GM18511 (cell line): Measurements from ENCODE around the gene LSMEM2.
"Not testable (repeated sequence)": the region's sequence is repeated elsewhere in the genome, so short reads cannot be mapped to it uniquely, and the experiment has no call there.

Experiments
- ATAC-seq: cut with Tn5 transposase; IDR thresholded peaks from one replicate; pipeline ENCODE4 v1.9.1; 2021; ENCODE audit warnings: mild to moderate bottlenecking, moderate library complexity; ENCODE audit not compliant: unreplicated experiment

The LSMEM2 gene

GRCh38 chr3:50297896-50298725 lies 19.2 kb downstream of the LSMEM2 start:
- no peak for ATAC-seq

DNA sequence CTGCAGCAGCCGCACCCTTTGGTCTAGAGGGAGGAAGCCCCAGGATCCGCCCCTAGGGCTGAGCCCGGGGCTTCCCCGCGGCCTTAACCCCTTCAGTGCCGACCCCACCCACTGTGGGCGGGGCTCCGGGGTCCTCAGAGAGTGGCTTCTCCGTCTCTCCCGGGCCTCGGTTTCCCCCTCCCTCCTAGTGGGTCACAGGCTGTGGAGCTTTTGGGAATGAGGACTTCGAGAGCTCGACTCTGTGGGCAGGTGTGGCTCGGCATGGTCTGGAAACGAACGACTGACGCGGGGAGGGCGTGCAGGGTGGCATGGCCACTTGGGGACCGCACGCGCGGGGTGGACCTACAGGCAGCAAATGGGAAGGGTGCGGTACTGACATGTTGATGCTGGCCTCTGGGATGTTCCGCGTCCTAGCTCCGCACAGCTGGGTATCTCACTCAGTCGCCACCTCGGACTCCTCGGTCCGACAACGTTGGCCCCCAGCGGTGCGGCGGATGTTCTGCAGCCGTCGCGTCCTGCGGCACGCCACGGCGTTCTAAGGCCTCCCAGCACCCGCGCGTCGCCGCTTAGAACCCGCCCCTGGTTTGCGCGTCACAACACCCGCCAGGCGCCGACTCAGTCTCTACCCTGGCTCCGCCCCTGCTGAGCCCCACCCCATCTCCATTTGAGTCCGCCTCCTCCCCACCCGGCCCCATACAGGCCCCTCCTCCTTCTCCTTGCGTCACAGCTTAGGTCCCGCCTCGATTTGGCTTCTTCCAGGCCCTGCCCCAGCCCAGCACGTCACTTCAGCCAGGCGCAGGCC lies 20.1 kb downstream of the LSMEM2 start, which contains the start of the genes HYAL3 and NAA80:
HYAL3 (minus strand) TSS at position 570 of the 802 bp plus-strand sequence. CDS start 3,803 bp downstream, outside the sequence.
NAA80 (minus strand) TSS at position 570 of the 802 bp plus-strand sequence. CDS start 1,942 bp downstream, outside the sequence.
- peak; percentile 84 for ATAC-seq

- ATAC-seq: no peak
Measured at GRCh38 chr3:50299638-50299928, 20.7 kb downstream of the LSMEM2 start.

GRCh38 chr3:50299929-50300680 lies 21.2 kb downstream of the LSMEM2 start:
- no peak for ATAC-seq

- no peak for ATAC-seq
Measured at GRCh38 chr3:50300681-50301254, 21.9 kb downstream of the LSMEM2 start.

GRCh38 chr3:50302095-50303012 lies 23.5 kb downstream of the LSMEM2 start:
- ATAC-seq: no peak

GRCh38 chr3:50303013-50303815 lies 24.3 kb downstream of the LSMEM2 start, which contains the start of gene HYAL1:
Gene HYAL1, minus strand, starts transcription at chr3:50303574. Its CDS starts 618 bp downstream, at chr3:50302956.
- no peak for ATAC-seq

GRCh38 chr3:50304601-50305000 lies 25.7 kb downstream of the LSMEM2 start:
- ATAC-seq: no peak

DNA sequence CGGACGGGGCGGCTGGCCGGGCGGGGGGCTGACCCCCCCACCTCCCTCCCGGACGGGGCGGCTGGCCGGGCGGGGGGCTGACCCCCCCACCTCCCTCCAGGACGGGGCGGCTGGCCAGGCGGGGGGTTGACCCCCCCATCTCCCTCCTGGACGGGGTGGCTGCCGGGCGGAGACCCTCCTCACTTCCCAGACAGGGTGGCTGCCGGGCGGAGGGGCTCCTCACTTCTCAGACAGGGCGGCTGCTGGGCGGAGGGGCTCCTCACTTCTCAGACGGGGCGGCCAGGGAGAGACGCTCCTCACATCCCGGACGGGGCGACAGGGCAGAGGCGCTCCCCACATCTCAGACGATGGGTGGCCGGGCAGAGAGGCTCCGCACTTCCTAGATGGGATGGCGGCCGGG lies 33.2 kb downstream of the LSMEM2 start:
- ATAC-seq: not testable (repeated sequence)

- ATAC-seq: no peak
Measured at GRCh38 chr3:50314342-50314741, 35.5 kb downstream of the LSMEM2 start.

DNA sequence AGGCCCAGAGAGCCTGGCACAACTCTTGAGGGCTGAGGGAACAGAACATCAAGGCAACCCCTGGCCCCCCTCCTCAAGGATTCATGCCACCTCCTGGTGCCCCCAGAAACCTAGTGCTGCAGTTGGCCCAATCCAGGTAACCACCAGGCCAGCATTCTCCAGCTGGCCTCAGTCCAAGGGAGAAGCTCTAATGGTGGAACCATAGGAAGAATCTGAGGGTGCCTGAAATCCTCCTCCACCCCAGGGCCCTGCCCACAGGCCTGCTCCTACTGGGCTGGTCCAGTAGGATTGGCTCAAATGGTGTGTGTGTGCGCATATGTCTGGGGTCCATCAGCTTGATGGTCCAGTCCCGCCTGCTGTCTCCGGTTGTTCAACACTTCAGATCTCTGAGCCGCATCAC lies 35.9 kb downstream of the LSMEM2 start:
- ATAC-seq: no peak

DNA sequence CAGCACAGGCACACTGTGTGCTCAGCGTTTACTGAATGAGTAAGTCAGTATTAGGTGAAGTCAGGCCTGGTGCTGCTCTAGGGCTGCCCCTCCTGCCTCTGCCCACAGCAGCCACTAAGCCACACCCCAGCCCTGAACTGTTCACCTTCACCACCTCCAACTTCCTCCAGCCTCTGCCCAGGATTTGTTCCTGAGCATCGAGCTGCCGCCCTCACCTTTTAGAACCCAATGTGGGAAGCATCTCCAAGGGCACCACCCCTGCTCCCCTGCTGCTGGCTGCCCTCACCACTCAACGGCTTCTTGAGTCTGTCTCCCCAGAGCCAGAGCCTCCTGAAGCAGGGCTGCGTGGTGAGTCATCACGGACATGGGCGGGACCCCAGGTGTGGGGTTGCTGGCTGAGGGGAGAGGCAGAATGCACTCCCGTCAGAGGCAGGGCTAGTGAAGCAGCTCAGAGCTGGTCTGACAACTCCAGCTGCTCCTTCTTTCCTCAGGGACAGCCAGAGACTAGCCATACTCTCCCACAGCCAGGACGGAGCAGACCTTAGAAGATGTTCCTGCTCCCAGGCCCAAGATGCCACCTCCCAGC lies 37.9 kb downstream of the LSMEM2 start:
- no peak for ATAC-seq

GRCh38 chr3:50317300-50317699 lies 38.4 kb downstream of the LSMEM2 start:
- ATAC-seq: no peak

- ATAC-seq: no peak
Measured at GRCh38 chr3:50318163-50318562, 39.3 kb downstream of the LSMEM2 start.

GRCh38 chr3:50318615-50319014 lies 39.7 kb downstream of the LSMEM2 start:
- no peak for ATAC-seq

GRCh38 chr3:50319181-50319893 lies 40.5 kb downstream of the LSMEM2 start:
- no peak for ATAC-seq

- ATAC-seq: no peak
Measured at GRCh38 chr3:50319894-50320625, 41.2 kb downstream of the LSMEM2 start.
